Neural cell (in vitro differentiated cells): Measurements from ENCODE around the gene FBXL2.

Source experiments
- CTCF ChIP-seq: fragments of 450-650 bp; IDR thresholded peaks from 2 replicates; pipeline ENCODE4 v1.5.1; 2014; ENCODE audit warnings: antibody characterized with exemption, mild to moderate bottlenecking, moderate library complexity; ENCODE audit not compliant: poor library complexity, severe bottlenecking
- EP300 ChIP-seq: fragments of 450-650 bp; conservative IDR thresholded peaks from 2 replicates; pipeline ENCODE4 v1.6.1; 2014; ENCODE audit warnings: antibody characterized with exemption, mild to moderate bottlenecking, moderate library complexity; ENCODE audit not compliant: poor library complexity, severe bottlenecking
- EZH2 ChIP-seq: fragments of 200-600, 300-800 bp; shearing (Covaris generic), sonication (generic); IDR thresholded peaks from 2 replicates; pipeline ENCODE4 v1.6.1; 2014; ENCODE audit warnings: antibody characterized with exemption, low read length, borderline replicate concordance, mild to moderate bottlenecking; ENCODE audit not compliant: insufficient read depth, poor library complexity, severe bottlenecking
- RAD21 ChIP-seq: fragments of 450-650 bp; conservative IDR thresholded peaks from 2 replicates; pipeline ENCODE4 v1.6.1; 2014; ENCODE audit warnings: antibody characterized with exemption, mild to moderate bottlenecking, moderate library complexity
- REST ChIP-seq: IDR thresholded peaks from 2 replicates; pipeline ENCODE4 v1.6.1; 2012; ENCODE audit warnings: borderline replicate concordance
- SMC3 ChIP-seq: fragments of 450-650 bp; conservative IDR thresholded peaks from 2 replicates; pipeline ENCODE4 v1.6.1; 2014; ENCODE audit warnings: antibody characterized with exemption, mild to moderate bottlenecking, moderate library complexity; ENCODE audit not compliant: poor library complexity
- TAF1 ChIP-seq: IDR thresholded peaks from 2 replicates; pipeline ENCODE4 v1.6.1; 2012; ENCODE audit warnings: low read depth

DNA sequence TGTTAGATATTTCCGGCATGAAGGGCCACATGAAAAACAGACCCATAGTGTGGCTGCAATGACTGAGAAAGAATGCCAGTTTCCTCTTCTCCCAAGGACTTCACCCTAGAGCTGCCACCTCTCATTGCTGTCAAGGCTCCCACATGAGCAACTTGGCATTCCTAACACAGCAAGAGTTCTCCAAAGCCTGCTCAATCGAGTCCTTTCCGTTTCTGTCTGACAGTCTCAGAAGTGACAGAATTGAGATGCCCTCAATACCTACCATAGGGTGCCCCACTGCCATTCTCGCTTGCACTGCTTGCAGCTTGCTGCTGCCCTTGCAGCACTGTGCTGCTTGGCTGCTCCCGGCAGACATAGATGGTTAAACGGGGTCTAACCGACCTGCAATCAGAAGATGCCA is 118.7 kb downstream of the FBXL2 start:
- TF ChIP-seq REST (no peak), CTCF (no peak), TAF1 (no peak), SMC3 (no peak), EZH2 (no peak), EP300 (no peak), RAD21 (no peak)
